ENCODE data around the gene CA5B.

- no peak for TF ChIP-seq CBFB (IDR thresholded peaks at IDR 0.05; ENCODE audit: low read depth)
- no peak for TF ChIP-seq TCF12 (IDR thresholded peaks at IDR 0.05; ENCODE audit: low read depth, low read length)
- no peak for TF ChIP-seq TCF7 (IDR thresholded peaks at IDR 0.05; ENCODE audit: borderline replicate concordance)
- TF ChIP-seq RFX5 (IDR thresholded peaks at IDR 0.05; ENCODE audit: low read depth, low read length), result no peak
- TF ChIP-seq E4F1 (IDR thresholded peaks at IDR 0.05; ENCODE audit: borderline replicate concordance, partially characterized antibody), result no peak
- no peak for TF ChIP-seq ESRRA (IDR thresholded peaks at IDR 0.05; ENCODE audit: low read length)
- TF ChIP-seq ZNF274 (IDR thresholded peaks at IDR 0.05; ENCODE audit: insufficient read depth, insufficient read length), result no peak
- no peak for TF ChIP-seq CHD1 (IDR thresholded peaks at IDR 0.05; ENCODE audit: low read depth, low read length)
- no peak for TF ChIP-seq JUND (IDR thresholded peaks at IDR 0.05; ENCODE audit: low read depth, low read length)
- TF ChIP-seq CTCF (IDR thresholded peaks at IDR 0.05 in 2 of 3, conservative IDR thresholded peaks at IDR 0.05 in 1 of 3; ENCODE audit: control insufficient read depth in 2 of 3, extremely low read depth in 1 of 3, insufficient read depth in 1 of 3, low read depth in 3 of 3, low read length in 3 of 3), result no peak
Observed at GRCh38 chrX:15723887-15724517, 14.1 kb upstream of the CA5B start.

Measured in GM12878 (cell line).